ENCODE results near the gene FBXO22.
"Not testable (repeated sequence)": the region's sequence is repeated elsewhere in the genome, so short reads cannot be mapped to it uniquely, and the experiment has no call there.

Gene FBXO22

DNA sequence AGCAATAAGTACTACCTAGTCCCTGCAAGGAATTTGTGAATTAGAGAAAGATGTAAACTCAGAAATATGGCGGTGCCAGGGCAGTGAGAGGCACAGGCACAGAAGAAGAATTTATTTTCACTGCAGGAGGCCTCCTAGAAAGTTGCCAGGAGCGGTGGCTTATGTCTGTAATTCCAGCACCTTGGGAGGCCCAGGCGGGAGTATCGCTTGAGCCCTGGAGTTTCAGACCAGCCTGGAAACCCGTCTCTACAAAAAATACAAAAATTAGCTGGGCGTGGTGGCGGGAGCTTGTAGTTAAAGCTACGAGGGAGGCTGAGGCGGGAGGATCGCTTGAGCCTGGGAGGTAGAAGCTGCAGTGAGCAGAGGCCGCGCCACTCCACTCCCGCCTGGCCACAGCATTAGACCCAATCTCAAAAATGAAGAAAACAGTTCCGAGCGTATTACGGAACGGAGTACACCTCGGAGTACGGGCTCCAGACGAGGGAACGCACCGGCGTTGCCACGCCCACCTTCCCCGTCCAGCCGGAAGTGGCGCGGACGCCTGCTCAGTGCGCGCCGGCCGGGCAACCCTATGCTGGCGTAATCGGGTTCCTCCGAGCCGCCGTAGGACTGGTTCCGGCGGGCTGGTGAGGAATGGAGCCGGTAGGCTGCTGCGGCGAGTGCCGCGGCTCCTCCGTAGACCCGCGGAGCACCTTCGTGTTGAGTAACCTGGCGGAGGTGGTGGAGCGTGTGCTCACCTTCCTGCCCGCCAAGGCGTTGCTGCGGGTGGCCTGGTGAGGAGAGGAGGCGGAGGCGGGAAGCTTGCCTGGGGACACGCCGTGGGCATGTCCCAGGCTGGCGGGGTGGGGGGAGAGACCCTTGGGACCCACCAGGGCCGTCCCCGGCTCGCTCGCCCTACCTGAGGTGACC is at the start of gene FBXO22:
FBXO22 (plus strand) TSS at position 548 of the 909 bp plus-strand sequence; CDS start at position 634, 86 bp downstream.
- Histone ChIP-seq H3K9ac (ENCODE audit: low read length) (peak within 1 kb of the TSS; percentile 94), H3K4me3 (ENCODE audit: low read length) (peak within 1 kb of the TSS; percentile 99), H3K9me3 (ENCODE audit: control insufficient read depth, low read length) (no peaks in the 10 kb centered on the region), H3K36me3 (ENCODE audit: control insufficient read depth, insufficient read depth, low read length, severe bottlenecking) (peaks cover 18% of the 10 kb centered on the region), H3K27me3 (replicated peaks; ENCODE audit: control insufficient read depth, insufficient read depth, low read length) (no peaks in the 10 kb centered on the region), H3K4me1 (ENCODE audit: control insufficient read depth, insufficient read depth, low read length) (peaks cover 19% of the 10 kb centered on the region)
- DNase-seq (ENCODE audit: low read depth), result peak; percentile 97

DNA sequence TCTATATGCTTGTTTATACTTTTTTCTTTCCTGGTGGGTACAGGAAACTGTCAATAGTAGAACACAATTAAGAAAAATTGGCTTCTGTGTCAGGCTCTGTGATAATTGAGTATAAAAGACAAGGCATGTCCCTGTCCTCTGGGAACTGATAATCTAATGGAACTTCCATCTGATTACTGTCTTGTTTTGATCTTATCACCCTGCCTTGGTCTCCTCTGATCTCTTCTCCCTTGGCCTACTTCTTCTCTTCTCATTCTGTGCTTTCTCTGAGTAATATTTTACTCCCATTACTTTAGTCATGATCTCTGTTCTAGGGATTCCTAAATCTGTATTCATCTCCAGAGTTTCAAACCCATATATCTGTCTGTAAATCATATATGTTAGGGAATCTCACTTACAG is 45.8 kb upstream of the FBXO22 start:
- DNase-seq (ENCODE audit: low read depth), result no peak
- peaks cover 35% of the 10 kb centered on the region for H3K36me3 ChIP-seq (ENCODE audit: control insufficient read depth, insufficient read depth, low read length, severe bottlenecking)
- no peak overlapping the region for H3K4me3 ChIP-seq (ENCODE audit: low read length)

DNA sequence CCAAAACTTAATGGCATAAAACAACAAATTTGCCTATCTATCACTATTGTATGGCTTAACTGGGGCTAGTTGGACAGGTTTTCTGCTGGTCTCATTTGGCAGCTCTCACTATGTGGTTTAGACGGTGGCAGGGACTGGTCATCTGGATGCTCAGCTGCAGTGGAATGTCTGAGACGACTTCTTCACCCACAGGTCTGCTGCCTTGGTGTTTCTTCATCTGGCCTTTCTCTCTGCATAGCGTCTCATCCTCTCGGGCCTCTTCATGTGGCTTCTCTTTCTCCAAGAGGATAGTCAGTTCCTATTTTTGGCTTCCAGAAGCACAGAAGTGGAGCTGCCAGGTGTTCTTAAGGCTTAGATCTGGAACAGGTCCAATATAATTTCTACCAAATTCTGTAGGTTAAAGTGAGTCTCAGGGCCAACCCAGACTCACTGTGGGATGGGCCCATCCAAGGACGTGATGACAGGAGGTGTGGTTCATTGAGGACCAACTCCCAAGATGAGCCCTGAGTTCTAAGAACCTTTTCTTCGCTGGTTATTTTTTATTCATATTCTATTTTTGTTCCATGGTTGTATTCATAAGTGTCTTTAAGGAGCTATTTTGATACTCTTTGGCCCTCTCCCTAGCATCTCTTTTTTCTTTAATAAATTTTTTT is 41.8 kb upstream of the FBXO22 start:
- no peaks in the 10 kb centered on the region for H3K9me3 ChIP-seq (ENCODE audit: control insufficient read depth, low read length)
- DNase-seq (ENCODE audit: low read depth), result no peak
- peaks cover 20% of the 10 kb centered on the region for H3K36me3 ChIP-seq (ENCODE audit: control insufficient read depth, insufficient read depth, low read length, severe bottlenecking)
- no peaks in the 10 kb centered on the region for H3K4me1 ChIP-seq (ENCODE audit: control insufficient read depth, insufficient read depth, low read length)
- H3K4me3 ChIP-seq (ENCODE audit: low read length), result no peak overlapping the region
- no peak overlapping the region for H3K9ac ChIP-seq (ENCODE audit: low read length)
- H3K27me3 ChIP-seq (replicated peaks; ENCODE audit: control insufficient read depth, insufficient read depth, low read length), result no peaks in the 10 kb centered on the region

More for the DNA sequence above, 45.8 kb upstream of the FBXO22 start:
- Histone ChIP-seq H3K9ac (ENCODE audit: low read length) (no peak overlapping the region), H3K9me3 (ENCODE audit: control insufficient read depth, low read length) (no peaks in the 10 kb centered on the region), H3K27me3 (replicated peaks; ENCODE audit: control insufficient read depth, insufficient read depth, low read length) (no peaks in the 10 kb centered on the region), H3K4me1 (ENCODE audit: control insufficient read depth, insufficient read depth, low read length) (no peaks in the 10 kb centered on the region)

DNA sequence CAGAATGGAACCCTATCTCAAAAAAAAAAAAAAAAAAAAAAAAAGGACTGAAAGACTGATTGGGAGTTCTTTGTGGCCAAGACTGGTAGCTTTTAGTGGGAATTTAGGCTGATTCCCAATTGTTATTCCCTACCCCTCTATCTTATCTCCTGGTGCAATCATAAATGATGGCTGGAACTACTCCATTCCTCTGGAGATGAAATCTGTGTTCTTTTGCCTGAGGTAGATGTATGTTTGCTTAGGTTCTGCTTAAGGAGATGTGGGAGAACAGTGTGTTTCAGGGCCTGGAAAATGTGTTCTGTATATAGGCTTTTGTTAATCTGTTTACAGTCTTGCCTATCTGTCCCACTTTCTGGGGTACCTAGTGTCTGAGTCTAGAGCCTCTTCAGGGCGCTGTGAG is 40.9 kb upstream of the FBXO22 start:
- H3K27me3 ChIP-seq (replicated peaks; ENCODE audit: control insufficient read depth, insufficient read depth, low read length), result no peaks in the 10 kb centered on the region
- H3K36me3 ChIP-seq (ENCODE audit: control insufficient read depth, insufficient read depth, low read length, severe bottlenecking), result peaks cover 14% of the 10 kb centered on the region
- H3K9ac ChIP-seq (ENCODE audit: low read length), result no peak overlapping the region
- H3K4me1 ChIP-seq (ENCODE audit: control insufficient read depth, insufficient read depth, low read length), result no peaks in the 10 kb centered on the region
- H3K4me3 ChIP-seq (ENCODE audit: low read length), result no peak overlapping the region
- DNase-seq (ENCODE audit: low read depth), result no peak
- H3K9me3 ChIP-seq (ENCODE audit: control insufficient read depth, low read length), result no peaks in the 10 kb centered on the region

DNA sequence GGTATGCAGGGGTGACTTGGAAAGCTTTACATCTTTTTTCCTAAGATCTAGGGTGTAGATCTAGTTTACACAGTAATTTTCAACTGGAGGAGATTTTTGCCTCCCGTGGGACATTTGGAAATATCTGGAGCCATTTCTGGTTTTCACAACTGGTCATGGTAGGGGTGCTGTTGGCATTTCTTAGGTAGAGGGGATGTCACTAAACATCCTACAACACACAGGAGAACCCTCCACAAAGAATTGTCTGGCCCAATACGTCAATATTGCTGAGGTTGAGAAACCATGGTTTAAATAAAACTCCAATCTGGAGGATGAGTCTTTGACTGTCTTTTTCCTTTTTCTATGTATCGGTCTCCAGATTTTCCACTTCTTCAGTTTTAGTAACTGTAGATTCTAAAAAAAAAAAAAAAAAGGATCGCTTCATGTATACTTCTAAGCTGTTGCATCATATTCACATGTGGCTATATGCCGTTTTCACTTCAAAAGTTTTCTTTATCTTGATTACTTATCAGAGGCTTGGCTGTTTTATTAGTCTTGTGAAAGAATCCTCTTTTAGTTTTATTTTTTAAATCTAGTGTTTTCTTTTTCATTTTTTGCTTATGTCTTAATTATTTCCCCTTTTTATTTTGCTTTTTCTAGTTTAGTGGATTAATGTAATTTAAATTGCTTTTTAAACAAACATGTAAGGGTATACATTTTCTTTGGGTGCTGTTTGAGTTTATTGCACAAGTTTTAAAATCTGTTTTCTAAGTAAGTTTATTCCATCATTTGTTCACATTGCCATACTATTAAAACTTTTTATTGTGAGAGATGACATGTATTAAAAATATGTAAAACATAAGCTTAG is 39.2 kb upstream of the FBXO22 start:
- Histone ChIP-seq H3K27me3 (replicated peaks; ENCODE audit: control insufficient read depth, insufficient read depth, low read length) (no peaks in the 10 kb centered on the region), H3K4me3 (ENCODE audit: low read length) (no peak overlapping the region), H3K9ac (ENCODE audit: low read length) (no peak overlapping the region), H3K36me3 (ENCODE audit: control insufficient read depth, insufficient read depth, low read length, severe bottlenecking) (peaks cover 15% of the 10 kb centered on the region), H3K4me1 (ENCODE audit: control insufficient read depth, insufficient read depth, low read length) (no peaks in the 10 kb centered on the region), H3K9me3 (ENCODE audit: control insufficient read depth, low read length) (no peaks in the 10 kb centered on the region)
- DNase-seq (ENCODE audit: low read depth), result no peak

GRCh38 chr15:75866045-75866444 is 37.6 kb upstream of the FBXO22 start:
- peaks cover 22% of the 10 kb centered on the region for H3K36me3 ChIP-seq (ENCODE audit: control insufficient read depth, insufficient read depth, low read length, severe bottlenecking)
- not testable (repeated sequence) for H3K9ac ChIP-seq (ENCODE audit: low read length); H3K4me1 ChIP-seq (ENCODE audit: control insufficient read depth, insufficient read depth, low read length); H3K27me3 ChIP-seq (replicated peaks; ENCODE audit: control insufficient read depth, insufficient read depth, low read length); DNase-seq (ENCODE audit: low read depth); H3K9me3 ChIP-seq (ENCODE audit: control insufficient read depth, low read length); H3K4me3 ChIP-seq (ENCODE audit: low read length)

DNA sequence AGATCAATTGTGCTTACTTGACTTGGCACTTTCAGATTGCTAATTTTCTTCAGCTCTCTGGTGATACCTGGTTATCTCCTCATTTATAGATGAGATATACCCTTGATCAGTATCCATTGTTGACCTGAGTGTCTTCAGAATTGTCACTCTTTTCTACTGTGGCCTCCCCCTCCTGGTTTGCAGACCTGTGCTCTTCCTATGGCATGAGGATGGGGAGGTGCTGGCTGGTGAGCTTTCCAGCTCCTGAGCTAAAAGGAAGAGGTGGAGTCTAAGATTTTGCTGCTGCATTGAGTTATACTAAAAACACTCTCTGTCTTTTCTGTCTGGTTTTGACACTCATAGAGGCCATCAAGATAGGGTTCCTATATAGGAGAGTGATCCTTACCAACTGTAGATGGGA is 36.8 kb upstream of the FBXO22 start:
- Histone ChIP-seq H3K27me3 (replicated peaks; ENCODE audit: control insufficient read depth, insufficient read depth, low read length) (no peaks in the 10 kb centered on the region), H3K9me3 (ENCODE audit: control insufficient read depth, low read length) (no peaks in the 10 kb centered on the region), H3K36me3 (ENCODE audit: control insufficient read depth, insufficient read depth, low read length, severe bottlenecking) (peaks cover 16% of the 10 kb centered on the region), H3K9ac (ENCODE audit: low read length) (no peak overlapping the region), H3K4me3 (ENCODE audit: low read length) (no peak overlapping the region), H3K4me1 (ENCODE audit: control insufficient read depth, insufficient read depth, low read length) (no peaks in the 10 kb centered on the region)
- no peak for DNase-seq (ENCODE audit: low read depth)

GRCh38 chr15:75867449-75867848 is 36.2 kb upstream of the FBXO22 start:
- no peaks in the 10 kb centered on the region for H3K4me1 ChIP-seq (ENCODE audit: control insufficient read depth, insufficient read depth, low read length)
- no peak overlapping the region for H3K4me3 ChIP-seq (ENCODE audit: low read length)
- H3K36me3 ChIP-seq (ENCODE audit: control insufficient read depth, insufficient read depth, low read length, severe bottlenecking), result peaks cover 14% of the 10 kb centered on the region
- no peak for DNase-seq (ENCODE audit: low read depth)
- H3K9me3 ChIP-seq (ENCODE audit: control insufficient read depth, low read length), result no peaks in the 10 kb centered on the region
- no peaks in the 10 kb centered on the region for H3K27me3 ChIP-seq (replicated peaks; ENCODE audit: control insufficient read depth, insufficient read depth, low read length)
- H3K9ac ChIP-seq (ENCODE audit: low read length), result no peak overlapping the region

GRCh38 chr15:75868019-75868418 is 35.7 kb upstream of the FBXO22 start:
- Histone ChIP-seq H3K27me3 (replicated peaks; ENCODE audit: control insufficient read depth, insufficient read depth, low read length) (no peaks in the 10 kb centered on the region), H3K4me1 (ENCODE audit: control insufficient read depth, insufficient read depth, low read length) (no peaks in the 10 kb centered on the region), H3K36me3 (ENCODE audit: control insufficient read depth, insufficient read depth, low read length, severe bottlenecking) (peaks cover 14% of the 10 kb centered on the region), H3K9ac (ENCODE audit: low read length) (no peak overlapping the region), H3K4me3 (ENCODE audit: low read length) (no peak overlapping the region), H3K9me3 (ENCODE audit: control insufficient read depth, low read length) (no peaks in the 10 kb centered on the region)
- DNase-seq (ENCODE audit: low read depth), result no peak

- Histone ChIP-seq H3K27me3 (replicated peaks; ENCODE audit: control insufficient read depth, insufficient read depth, low read length) (no peaks in the 10 kb centered on the region), H3K4me1 (ENCODE audit: control insufficient read depth, insufficient read depth, low read length) (no peaks in the 10 kb centered on the region), H3K9ac (ENCODE audit: low read length) (no peak overlapping the region), H3K36me3 (ENCODE audit: control insufficient read depth, insufficient read depth, low read length, severe bottlenecking) (peaks cover 26% of the 10 kb centered on the region), H3K4me3 (ENCODE audit: low read length) (no peak overlapping the region), H3K9me3 (ENCODE audit: control insufficient read depth, low read length) (no peaks in the 10 kb centered on the region)
- DNase-seq (ENCODE audit: low read depth), result no peak
Measured at GRCh38 chr15:75869446-75869845, 34.2 kb upstream of the FBXO22 start.

GRCh38 chr15:75871589-75871988 is 32.1 kb upstream of the FBXO22 start:
- H3K9me3 ChIP-seq (ENCODE audit: control insufficient read depth, low read length); H3K4me1 ChIP-seq (ENCODE audit: control insufficient read depth, insufficient read depth, low read length); H3K4me3 ChIP-seq (ENCODE audit: low read length); H3K9ac ChIP-seq (ENCODE audit: low read length); H3K27me3 ChIP-seq (replicated peaks; ENCODE audit: control insufficient read depth, insufficient read depth, low read length); DNase-seq (ENCODE audit: low read depth): not testable (repeated sequence)
- peaks cover 39% of the 10 kb centered on the region for H3K36me3 ChIP-seq (ENCODE audit: control insufficient read depth, insufficient read depth, low read length, severe bottlenecking)

Measured in adipocyte (in vitro differentiated cells).